ENCODE data around the gene RNF8. TPM values are rescaled to one million over a fixed set of nuclear protein-coding genes. Genes with fewer than 3 reads are reported as not detected.
"Not testable (repeated sequence)": the region's sequence is repeated elsewhere in the genome, so short reads cannot be mapped to it uniquely, and the experiment has no call there.

RNF8 gene
- total RNA-seq (2012; rRNA removed) = 16.2 and 19.7 TPM in 2 replicates

GRCh38 chr6:37353761-37354525, at the start of gene RNF8:
Gene RNF8 (plus strand): TSS chr6:37353983. CDS start chr6:37354165, 182 bp downstream.
- H3K36me3 ChIP-seq (ENCODE audit: insufficient read depth, low read length) = no peaks in the 10 kb centered on the region
- H3K4me3 ChIP-seq (ENCODE audit: low read length) = peak within 1 kb of the TSS; percentile 89
- H3K27me3 ChIP-seq (ENCODE audit: control insufficient read depth, insufficient read depth, low read length) = no peaks in the 10 kb centered on the region
- H3K4me2 ChIP-seq (ENCODE audit: low read length) = peak within 1 kb of the TSS; percentile 82
- peaks cover 6% of the 10 kb centered on the region for H3K4me1 ChIP-seq (ENCODE audit: control insufficient read depth, insufficient read depth, low read length)
- H3K9me3 ChIP-seq (replicated peaks; ENCODE audit: low read length) = no peaks in the 10 kb centered on the region
- H3K9ac ChIP-seq (ENCODE audit: low read depth, low read length) = peak within 1 kb of the TSS; percentile 90

GRCh38 chr6:37304766-37305165, 49.0 kb upstream of the RNF8 start:
- no peaks in the 10 kb centered on the region for H3K27me3 ChIP-seq (ENCODE audit: control insufficient read depth, insufficient read depth, low read length)
- H3K4me3 ChIP-seq (ENCODE audit: low read length) = no peak overlapping the region
- H3K9ac ChIP-seq (ENCODE audit: low read depth, low read length) = no peak overlapping the region
- no peaks in the 10 kb centered on the region for H3K4me1 ChIP-seq (ENCODE audit: control insufficient read depth, insufficient read depth, low read length)
- H3K9me3 ChIP-seq (replicated peaks; ENCODE audit: low read length) = no peaks in the 10 kb centered on the region
- H3K36me3 ChIP-seq (ENCODE audit: insufficient read depth, low read length) = peaks cover 10% of the 10 kb centered on the region
- no peak overlapping the region for H3K4me2 ChIP-seq (ENCODE audit: low read length)

GRCh38 chr6:37305841-37306425, 47.9 kb upstream of the RNF8 start:
- Histone ChIP-seq H3K4me2 (ENCODE audit: low read length) (no peak overlapping the region), H3K4me3 (ENCODE audit: low read length) (no peak overlapping the region), H3K27me3 (ENCODE audit: control insufficient read depth, insufficient read depth, low read length) (no peaks in the 10 kb centered on the region), H3K9me3 (replicated peaks; ENCODE audit: low read length) (no peaks in the 10 kb centered on the region), H3K36me3 (ENCODE audit: insufficient read depth, low read length) (peaks cover 10% of the 10 kb centered on the region), H3K9ac (ENCODE audit: low read depth, low read length) (no peak overlapping the region), H3K4me1 (ENCODE audit: control insufficient read depth, insufficient read depth, low read length) (no peaks in the 10 kb centered on the region)

- Histone ChIP-seq H3K9me3 (replicated peaks; ENCODE audit: low read length) (no peaks in the 10 kb centered on the region), H3K36me3 (ENCODE audit: insufficient read depth, low read length) (peaks cover 10% of the 10 kb centered on the region), H3K9ac (ENCODE audit: low read depth, low read length) (no peak overlapping the region), H3K27me3 (ENCODE audit: control insufficient read depth, insufficient read depth, low read length) (no peaks in the 10 kb centered on the region), H3K4me1 (ENCODE audit: control insufficient read depth, insufficient read depth, low read length) (no peaks in the 10 kb centered on the region), H3K4me3 (ENCODE audit: low read length) (no peak overlapping the region), H3K4me2 (ENCODE audit: low read length) (no peak overlapping the region)
Observed at GRCh38 chr6:37306624-37307222, 47.1 kb upstream of the RNF8 start.

GRCh38 chr6:37307484-37307883, 46.3 kb upstream of the RNF8 start:
- H3K36me3 ChIP-seq (ENCODE audit: insufficient read depth, low read length); H3K4me3 ChIP-seq (ENCODE audit: low read length); H3K9ac ChIP-seq (ENCODE audit: low read depth, low read length); H3K4me1 ChIP-seq (ENCODE audit: control insufficient read depth, insufficient read depth, low read length); H3K27me3 ChIP-seq (ENCODE audit: control insufficient read depth, insufficient read depth, low read length); H3K9me3 ChIP-seq (replicated peaks; ENCODE audit: low read length); H3K4me2 ChIP-seq (ENCODE audit: low read length): not testable (repeated sequence)

GRCh38 chr6:37308069-37308815, 45.5 kb upstream of the RNF8 start:
- no peak overlapping the region for H3K9ac ChIP-seq (ENCODE audit: low read depth, low read length)
- no peaks in the 10 kb centered on the region for H3K4me1 ChIP-seq (ENCODE audit: control insufficient read depth, insufficient read depth, low read length)
- no peak overlapping the region for H3K4me2 ChIP-seq (ENCODE audit: low read length)
- no peaks in the 10 kb centered on the region for H3K27me3 ChIP-seq (ENCODE audit: control insufficient read depth, insufficient read depth, low read length)
- peaks cover 7% of the 10 kb centered on the region for H3K36me3 ChIP-seq (ENCODE audit: insufficient read depth, low read length)
- H3K9me3 ChIP-seq (replicated peaks; ENCODE audit: low read length) = no peaks in the 10 kb centered on the region
- H3K4me3 ChIP-seq (ENCODE audit: low read length) = no peak overlapping the region

- Histone ChIP-seq H3K27me3 (ENCODE audit: control insufficient read depth, insufficient read depth, low read length) (no peaks in the 10 kb centered on the region), H3K4me1 (ENCODE audit: control insufficient read depth, insufficient read depth, low read length) (no peaks in the 10 kb centered on the region), H3K4me2 (ENCODE audit: low read length) (no peak overlapping the region), H3K9ac (ENCODE audit: low read depth, low read length) (no peak overlapping the region), H3K9me3 (replicated peaks; ENCODE audit: low read length) (no peaks in the 10 kb centered on the region), H3K36me3 (ENCODE audit: insufficient read depth, low read length) (peaks cover 14% of the 10 kb centered on the region), H3K4me3 (ENCODE audit: low read length) (no peak overlapping the region)
Observed at GRCh38 chr6:37309046-37309445, 44.7 kb upstream of the RNF8 start.

GRCh38 chr6:37309692-37310091, 44.1 kb upstream of the RNF8 start:
- Histone ChIP-seq H3K4me3 (ENCODE audit: low read length) (no peak overlapping the region), H3K36me3 (ENCODE audit: insufficient read depth, low read length) (peaks cover 20% of the 10 kb centered on the region), H3K9me3 (replicated peaks; ENCODE audit: low read length) (no peaks in the 10 kb centered on the region), H3K4me2 (ENCODE audit: low read length) (no peak overlapping the region), H3K27me3 (ENCODE audit: control insufficient read depth, insufficient read depth, low read length) (no peaks in the 10 kb centered on the region), H3K9ac (ENCODE audit: low read depth, low read length) (no peak overlapping the region), H3K4me1 (ENCODE audit: control insufficient read depth, insufficient read depth, low read length) (no peaks in the 10 kb centered on the region)

- H3K36me3 ChIP-seq (ENCODE audit: insufficient read depth, low read length) = peaks cover 22% of the 10 kb centered on the region
Observed at GRCh38 chr6:37310966-37311365, 42.8 kb upstream of the RNF8 start.

GRCh38 chr6:37311741-37312473, 41.9 kb upstream of the RNF8 start:
- no peak overlapping the region for H3K4me3 ChIP-seq (ENCODE audit: low read length)
- H3K4me2 ChIP-seq (ENCODE audit: low read length) = no peak overlapping the region
- H3K36me3 ChIP-seq (ENCODE audit: insufficient read depth, low read length) = peaks cover 29% of the 10 kb centered on the region

More at GRCh38 chr6:37310966-37311365, 42.8 kb upstream of the RNF8 start:
- H3K27me3 ChIP-seq (ENCODE audit: control insufficient read depth, insufficient read depth, low read length) = no peaks in the 10 kb centered on the region
- H3K4me2 ChIP-seq (ENCODE audit: low read length) = no peak overlapping the region
- H3K9me3 ChIP-seq (replicated peaks; ENCODE audit: low read length) = no peaks in the 10 kb centered on the region
- H3K9ac ChIP-seq (ENCODE audit: low read depth, low read length) = no peak overlapping the region
- no peaks in the 10 kb centered on the region for H3K4me1 ChIP-seq (ENCODE audit: control insufficient read depth, insufficient read depth, low read length)
- no peak overlapping the region for H3K4me3 ChIP-seq (ENCODE audit: low read length)

More at GRCh38 chr6:37311741-37312473, 41.9 kb upstream of the RNF8 start:
- H3K9ac ChIP-seq (ENCODE audit: low read depth, low read length) = no peak overlapping the region
- H3K9me3 ChIP-seq (replicated peaks; ENCODE audit: low read length) = no peaks in the 10 kb centered on the region
- no peaks in the 10 kb centered on the region for H3K27me3 ChIP-seq (ENCODE audit: control insufficient read depth, insufficient read depth, low read length)
- no peaks in the 10 kb centered on the region for H3K4me1 ChIP-seq (ENCODE audit: control insufficient read depth, insufficient read depth, low read length)
